Loucy (cell line): ENCODE results near the gene RUNX2.

Experiments used
- H2AFZ ChIP-seq: fragments of 200-600 bp; sonication (generic); 2 replicates; pipeline ENCODE4 v1.6.0; 2016; ENCODE audit warnings: antibody characterized with exemption, mild to moderate bottlenecking, low read length, moderate library complexity
- H3F3A ChIP-seq: fragments of 200-600 bp; 2 replicates; pipeline ENCODE4 v1.6.0; 2016; ENCODE audit warnings: antibody characterized with exemption, low read depth, mild to moderate bottlenecking
- H3K27me3 ChIP-seq: fragments of 200-600 bp; sonication (generic); 2 replicates; pipeline ENCODE4 v1.6.1; 2014; ENCODE audit warnings: low read length, mild to moderate bottlenecking; ENCODE audit not compliant: insufficient read depth, poor library complexity, severe bottlenecking
- H3K36me3 ChIP-seq: fragments of 200-600 bp; sonication (generic); 2 replicates; pipeline ENCODE4 v1.6.1; 2016; ENCODE audit warnings: low read length; ENCODE audit not compliant: insufficient read depth
- H3K4me1 ChIP-seq: fragments of 200-600 bp; sonication (generic); 2 replicates; pipeline ENCODE4 v1.5.1; 2014; ENCODE audit warnings: low read length, mild to moderate bottlenecking; ENCODE audit not compliant: insufficient read depth, poor library complexity, severe bottlenecking
- H3K4me2 ChIP-seq: fragments of 200-600 bp; sonication (generic); 2 replicates; pipeline ENCODE4 v1.6.0; 2014; ENCODE audit warnings: antibody characterized with exemption, low read length, low read depth, mild to moderate bottlenecking; ENCODE audit not compliant: poor library complexity, severe bottlenecking
- H3K4me3 ChIP-seq: fragments of 200-600 bp; sonication (generic); 2 replicates; pipeline ENCODE4 v1.5.1; 2014; ENCODE audit warnings: low read length, mild to moderate bottlenecking, mixed read lengths; ENCODE audit not compliant: poor library complexity, severe bottlenecking
- H3K79me2 ChIP-seq: fragments of 200-600 bp; sonication (generic); 2 replicates; pipeline ENCODE4 v1.6.1; 2014; ENCODE audit warnings: low read length; ENCODE audit not compliant: insufficient read depth
- H3K9ac ChIP-seq: fragments of 200-600 bp; sonication (generic); 2 replicates; pipeline ENCODE4 v1.6.0; 2014; ENCODE audit warnings: mild to moderate bottlenecking, low read depth, low read length, moderate library complexity; ENCODE audit not compliant: poor library complexity, severe bottlenecking
- H3K9me2 ChIP-seq: fragments of 200-600 bp; sonication (generic); replicated peaks from 2 replicates; pipeline ENCODE4 v1.6.1; 2016; ENCODE audit warnings: low read depth, low read length, mixed read lengths
- H3K9me3 ChIP-seq: fragments of 200-600 bp; sonication (generic); 2 replicates; pipeline ENCODE4 v1.6.1; 2014; ENCODE audit warnings: mild to moderate bottlenecking, antibody characterized with exemption, low read length, low read depth; ENCODE audit not compliant: insufficient read depth
- H4K20me1 ChIP-seq: fragments of 200-600 bp; sonication (generic); 2 replicates; pipeline ENCODE4 v1.6.0; 2014; ENCODE audit warnings: antibody characterized with exemption, low read length, mild to moderate bottlenecking; ENCODE audit not compliant: insufficient read depth, poor library complexity, severe bottlenecking
- EZH2phosphoT487 ChIP-seq: fragments of 200-600 bp; IDR thresholded peaks from 2 replicates; pipeline ENCODE4 v1.6.1; 2018; ENCODE audit warnings: antibody characterized with exemption, mild to moderate bottlenecking, moderate library complexity, borderline replicate concordance
- TF ChIP-seq, protein P1 (sequence below): fragments of 200-600 bp; sonication (generic); conservative IDR thresholded peaks from 2 replicates; pipeline ENCODE4 v1.5.1; 2014; ENCODE audit warnings: mild to moderate bottlenecking, antibody characterized with exemption, low read length

The RUNX2 gene

GRCh38 chr6:45478240-45478639 lies 150.1 kb downstream of the RUNX2 start:
- Histone ChIP-seq H2AFZ (no peak overlapping the region), H3K4me1 (peaks cover 39% of the 10 kb centered on the region), H3K4me3 (no peak overlapping the region), H3F3A (no peaks in the 10 kb centered on the region), H3K9me2 (no peaks in the 10 kb centered on the region), H3K36me3 (peaks cover 21% of the 10 kb centered on the region; the same call in 1 of the 2 replicates), H3K9me3 (no peaks in the 10 kb centered on the region), H3K27me3 (no peaks in the 10 kb centered on the region), H3K79me2 (peaks cover 96% of the 10 kb centered on the region), H3K9ac (no peak overlapping the region), H4K20me1 (no peaks in the 10 kb centered on the region), H3K4me2 (no peak overlapping the region)
- no peak for TF ChIP-seq EZH2phosphoT487
- TF ChIP-seq, protein P1, sequence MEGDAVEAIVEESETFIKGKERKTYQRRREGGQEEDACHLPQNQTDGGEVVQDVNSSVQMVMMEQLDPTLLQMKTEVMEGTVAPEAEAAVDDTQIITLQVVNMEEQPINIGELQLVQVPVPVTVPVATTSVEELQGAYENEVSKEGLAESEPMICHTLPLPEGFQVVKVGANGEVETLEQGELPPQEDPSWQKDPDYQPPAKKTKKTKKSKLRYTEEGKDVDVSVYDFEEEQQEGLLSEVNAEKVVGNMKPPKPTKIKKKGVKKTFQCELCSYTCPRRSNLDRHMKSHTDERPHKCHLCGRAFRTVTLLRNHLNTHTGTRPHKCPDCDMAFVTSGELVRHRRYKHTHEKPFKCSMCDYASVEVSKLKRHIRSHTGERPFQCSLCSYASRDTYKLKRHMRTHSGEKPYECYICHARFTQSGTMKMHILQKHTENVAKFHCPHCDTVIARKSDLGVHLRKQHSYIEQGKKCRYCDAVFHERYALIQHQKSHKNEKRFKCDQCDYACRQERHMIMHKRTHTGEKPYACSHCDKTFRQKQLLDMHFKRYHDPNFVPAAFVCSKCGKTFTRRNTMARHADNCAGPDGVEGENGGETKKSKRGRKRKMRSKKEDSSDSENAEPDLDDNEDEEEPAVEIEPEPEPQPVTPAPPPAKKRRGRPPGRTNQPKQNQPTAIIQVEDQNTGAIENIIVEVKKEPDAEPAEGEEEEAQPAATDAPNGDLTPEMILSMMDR: no peak

DNA sequence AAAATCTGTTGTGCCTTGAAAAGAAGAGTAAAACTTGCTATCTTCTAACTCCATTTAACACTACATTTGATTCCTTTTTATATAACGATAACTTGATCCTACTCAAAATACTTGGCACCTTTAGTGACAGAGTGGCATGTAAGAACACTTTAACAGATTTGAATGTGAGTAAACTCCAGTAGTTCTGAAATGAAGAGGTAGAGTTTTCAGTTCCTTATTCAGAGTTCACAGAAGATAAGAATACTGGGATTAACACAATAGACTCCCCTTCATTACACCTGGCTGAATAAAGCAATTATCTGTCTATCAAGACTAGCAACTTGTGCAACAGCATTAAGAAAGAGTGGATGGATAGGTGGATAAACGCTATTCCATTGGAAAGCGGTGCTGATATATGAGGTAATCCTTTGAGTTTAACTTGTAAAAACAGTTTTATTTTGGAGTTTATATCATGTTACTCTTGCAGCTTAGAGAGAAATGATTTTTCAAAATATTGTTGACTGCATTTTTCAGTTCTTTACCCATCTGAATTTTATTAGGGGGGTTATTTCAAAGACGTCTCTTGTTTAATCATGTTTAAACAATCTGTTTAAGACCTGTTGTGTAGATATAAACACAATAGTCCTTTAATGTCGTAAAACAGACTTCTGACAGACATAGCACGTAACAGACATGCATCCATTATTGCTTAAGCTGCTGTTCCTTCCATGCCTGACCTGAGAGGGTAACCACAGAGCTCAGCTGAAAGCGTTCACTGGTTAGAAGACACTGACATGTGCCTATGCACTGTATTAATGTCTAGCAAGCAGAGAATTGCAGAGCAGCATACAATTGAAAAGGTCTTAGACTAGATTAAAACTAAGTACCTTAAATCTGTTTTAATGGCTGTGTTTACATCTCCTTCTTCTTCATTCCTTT lies 152.0 kb downstream of the RUNX2 start:
- TF ChIP-seq EZH2phosphoT487: no peak
- TF ChIP-seq, protein P1: no peak
- peak overlapping the region; percentile 56 for H3K4me2 ChIP-seq
- H3K79me2 ChIP-seq: peaks cover 94% of the 10 kb centered on the region
- peak overlapping the region; percentile 39 for H3K9ac ChIP-seq
- H3F3A ChIP-seq: no peaks in the 10 kb centered on the region
- H3K4me1 ChIP-seq: peaks cover 36% of the 10 kb centered on the region
- H4K20me1 ChIP-seq: no peaks in the 10 kb centered on the region
- H2AFZ ChIP-seq: no peak overlapping the region
- H3K9me3 ChIP-seq: no peaks in the 10 kb centered on the region
- no peaks in the 10 kb centered on the region for H3K9me2 ChIP-seq
- peak overlapping the region; percentile 7 for H3K4me3 ChIP-seq
- H3K36me3 ChIP-seq: peaks cover 34% of the 10 kb centered on the region; the same call in 1 of the 2 replicates
- no peaks in the 10 kb centered on the region for H3K27me3 ChIP-seq

GRCh38 chr6:45480752-45481415 lies 152.8 kb downstream of the RUNX2 start:
- peak overlapping the region; percentile 39 for H3K9ac ChIP-seq
- no peaks in the 10 kb centered on the region for H3K9me2 ChIP-seq
- H2AFZ ChIP-seq: no peak overlapping the region
- peak overlapping the region; percentile 56 for H3K4me2 ChIP-seq
- H3K27me3 ChIP-seq: no peaks in the 10 kb centered on the region
- TF ChIP-seq, protein P1: no peak
- TF ChIP-seq EZH2phosphoT487: no peak
- H3K4me1 ChIP-seq: peaks cover 36% of the 10 kb centered on the region
- no peaks in the 10 kb centered on the region for H3K9me3 ChIP-seq
- H3K79me2 ChIP-seq: peaks cover 87% of the 10 kb centered on the region
- peaks cover 34% of the 10 kb centered on the region; the same call in 1 of the 2 replicates for H3K36me3 ChIP-seq
- H3K4me3 ChIP-seq: peak overlapping the region; percentile 7
- no peaks in the 10 kb centered on the region for H3F3A ChIP-seq
- no peaks in the 10 kb centered on the region for H4K20me1 ChIP-seq
